GM21717 (cell line): Measurements from ENCODE around the gene NRG4.
A peak's percentile ranks its signal among the peaks of the same experiment; 100 is the strongest.
"Not testable (repeated sequence)": the region's sequence is repeated elsewhere in the genome, so short reads cannot be mapped to it uniquely, and the experiment has no call there.

Experiments
- ATAC-seq: cut with Tn5 transposase; IDR thresholded peaks from one replicate; pipeline ENCODE4 v1.9.1; 2021; ENCODE audit warnings: mild to moderate bottlenecking, moderate library complexity; ENCODE audit not compliant: unreplicated experiment

Gene NRG4, protein sequence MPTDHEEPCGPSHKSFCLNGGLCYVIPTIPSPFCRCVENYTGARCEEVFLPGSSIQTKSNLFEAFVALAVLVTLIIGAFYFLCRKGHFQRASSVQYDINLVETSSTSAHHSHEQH

DNA sequence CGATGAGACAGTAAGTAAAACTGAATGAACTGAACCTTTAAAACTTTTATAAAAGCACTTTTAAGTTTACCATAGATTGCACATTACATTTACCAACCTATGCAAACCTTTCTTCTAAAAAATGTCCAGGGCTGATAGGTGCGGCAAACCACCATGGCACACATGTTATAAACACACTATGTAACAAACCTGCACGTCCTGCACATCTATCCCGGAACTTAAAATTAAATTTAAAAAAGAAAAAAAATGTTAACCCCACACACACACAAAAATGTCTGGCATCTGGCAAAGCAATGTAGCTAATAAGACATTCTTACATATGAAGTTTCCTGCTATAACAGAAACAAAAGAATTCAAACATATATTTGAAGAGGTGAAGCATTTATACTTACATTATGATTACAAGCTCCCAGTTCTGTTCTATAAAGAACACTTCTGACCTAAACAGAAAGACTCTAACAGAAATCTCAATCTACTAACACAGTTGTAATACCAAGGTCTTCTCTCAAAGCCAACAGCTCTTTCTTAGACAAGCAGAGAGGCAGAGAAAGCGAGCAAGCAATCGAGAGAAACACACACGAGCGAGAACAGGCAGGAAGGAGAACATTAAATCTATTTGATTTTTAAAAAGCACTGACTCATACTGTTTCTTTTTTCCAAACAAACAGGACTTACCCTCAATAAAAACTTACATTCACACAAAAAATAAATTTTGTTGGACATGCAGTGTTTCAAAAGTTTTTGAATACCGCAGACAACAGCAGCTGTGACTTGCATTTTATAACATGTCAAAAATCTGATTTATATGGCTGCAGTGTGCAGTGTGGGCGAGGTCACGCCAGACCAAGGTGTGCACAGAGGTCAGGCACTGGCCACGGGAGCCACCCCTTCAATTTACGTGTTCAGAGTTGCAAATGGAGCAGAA, at the start of gene NRG4:
TSS of gene NRG4 (minus strand) at position 798 of the 925 bp plus-strand sequence. CDS start 1,194 bp downstream, outside the sequence.
- ATAC-seq: no peak

DNA sequence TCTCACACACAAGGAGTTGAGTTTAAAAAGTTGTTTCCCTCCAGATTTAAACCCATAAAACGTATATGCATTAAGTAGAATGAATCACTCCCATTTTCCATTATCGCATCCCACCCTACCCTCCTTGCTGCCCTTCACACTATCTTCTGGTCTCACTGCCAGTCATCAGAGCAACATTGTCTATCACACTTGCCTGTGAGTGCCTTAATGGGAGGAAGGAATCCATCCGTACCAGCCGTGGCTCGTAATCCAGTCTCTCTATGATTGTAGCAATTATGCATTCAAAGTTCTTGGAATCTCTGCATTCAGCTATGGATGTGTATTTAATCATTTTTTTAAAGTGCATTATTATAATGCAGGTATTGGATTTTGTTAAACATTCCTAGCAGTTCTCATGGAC, 49.5 kb upstream of the NRG4 start:
- ATAC-seq: no peak

DNA sequence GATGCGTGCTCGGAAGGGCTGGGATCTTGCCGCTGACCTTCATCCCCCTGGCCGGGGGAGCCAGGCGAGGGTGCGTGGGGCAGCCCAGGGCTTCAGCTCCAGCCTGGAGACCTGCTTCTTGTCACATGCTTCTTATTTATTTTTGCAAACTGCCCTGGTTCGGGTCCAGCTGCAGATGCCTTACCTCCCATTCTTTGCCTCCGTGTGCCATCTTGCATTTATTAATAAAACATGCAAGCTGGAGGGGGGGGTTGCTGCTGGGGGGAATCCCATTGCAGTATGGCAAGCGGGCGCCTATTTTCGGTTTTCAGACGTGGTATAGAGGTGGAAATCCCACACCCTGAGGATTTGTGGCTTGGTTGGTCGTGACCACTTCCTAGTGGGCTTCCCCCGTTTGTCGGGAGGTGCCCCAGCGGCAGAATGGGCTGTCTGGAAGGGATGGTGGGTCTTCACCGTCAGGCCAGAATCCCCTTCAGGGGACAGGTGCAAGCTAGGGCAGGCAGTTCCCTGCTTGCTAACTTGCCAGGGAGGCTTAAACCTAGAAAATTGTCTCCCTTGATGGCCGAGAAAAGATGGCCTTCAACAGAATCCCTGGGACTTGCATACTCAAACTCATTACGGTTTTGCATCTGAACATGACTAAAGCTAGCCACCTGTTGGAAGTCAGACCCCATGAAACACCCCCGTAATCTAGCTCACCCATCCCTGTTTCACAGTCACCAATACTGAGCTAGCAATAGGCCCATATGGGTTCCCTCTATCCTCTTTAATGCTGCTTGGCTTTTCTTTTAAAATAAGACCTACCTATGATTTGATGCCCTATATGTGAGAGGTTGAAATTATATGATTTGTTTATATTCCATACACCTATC, 48.1 kb upstream of the NRG4 start:
- peak; percentile 30 for ATAC-seq

DNA sequence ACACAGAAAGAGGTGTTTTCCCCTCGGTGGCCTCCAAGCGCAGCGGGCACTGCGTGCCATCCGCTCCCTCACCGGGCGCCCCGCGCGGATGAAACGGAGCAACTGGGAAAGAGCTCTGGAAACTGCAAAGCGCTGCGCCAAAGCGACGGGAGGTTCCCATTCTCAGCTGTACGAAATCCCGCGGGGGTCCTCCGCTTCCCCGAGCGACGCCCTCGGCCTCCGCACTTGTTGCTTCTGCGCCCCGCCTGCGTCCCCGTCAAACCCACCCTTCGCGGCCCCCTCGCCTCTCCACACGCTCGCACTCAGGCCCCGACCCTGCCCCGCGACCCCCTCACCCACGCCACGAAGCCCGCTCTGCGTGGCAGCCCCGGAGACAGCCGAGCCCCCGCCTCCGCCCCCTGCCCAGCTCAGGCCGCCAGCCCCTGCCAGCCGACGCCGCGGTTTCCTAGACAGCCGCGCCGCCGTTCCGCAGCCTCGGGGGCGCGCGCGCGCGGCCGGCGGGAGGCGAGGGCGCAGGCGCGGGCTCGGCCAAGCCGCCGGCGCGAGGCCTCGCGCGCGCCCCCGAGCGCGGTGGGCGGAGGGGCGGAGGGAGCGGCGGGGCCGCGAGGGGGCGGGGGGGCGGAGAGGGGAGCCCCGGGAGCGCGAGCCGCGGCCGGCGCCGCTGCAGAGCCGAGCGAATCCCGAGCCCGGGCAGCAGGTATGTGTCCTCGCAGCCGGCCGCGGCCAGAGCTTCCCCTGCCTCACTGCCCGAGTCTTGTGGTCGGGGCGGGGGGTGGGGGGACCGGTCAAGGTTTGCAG, 47.3 kb upstream of the NRG4 start, which contains the start of gene TMEM266:
TSS of gene TMEM266 (plus strand) at position 666 of the 798 bp plus-strand sequence. CDS start 74,279 bp downstream, outside the sequence.
- ATAC-seq: peak; percentile 21

DNA sequence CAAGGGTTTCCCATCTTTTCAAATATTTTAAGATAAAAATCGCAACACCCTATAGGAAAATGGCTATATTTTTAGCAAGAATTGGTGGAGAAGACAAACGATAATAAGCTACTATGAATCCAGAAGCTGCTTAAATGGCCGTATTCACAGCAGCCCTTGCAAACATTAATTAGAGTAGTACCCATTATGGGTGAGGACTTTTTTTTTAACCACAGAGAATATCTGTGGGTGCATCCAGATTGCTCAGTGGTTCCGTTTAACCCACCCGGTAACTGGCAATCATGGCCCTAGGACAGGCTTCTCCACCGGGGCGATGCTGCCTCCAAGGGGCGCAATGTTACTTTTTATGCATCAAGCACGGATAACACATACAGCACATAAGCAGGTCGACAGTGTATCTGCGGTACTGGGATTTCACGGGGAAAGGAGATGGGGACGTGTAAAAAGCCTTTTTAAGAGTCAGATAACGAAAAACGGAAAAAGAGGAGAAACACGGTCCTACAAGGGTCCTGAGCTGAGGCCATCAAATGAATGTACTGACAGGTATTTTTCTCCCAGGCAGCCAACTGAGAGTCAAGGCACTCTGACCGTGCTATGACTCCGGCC, 46.6 kb upstream of the NRG4 start:
- no peak for ATAC-seq

DNA sequence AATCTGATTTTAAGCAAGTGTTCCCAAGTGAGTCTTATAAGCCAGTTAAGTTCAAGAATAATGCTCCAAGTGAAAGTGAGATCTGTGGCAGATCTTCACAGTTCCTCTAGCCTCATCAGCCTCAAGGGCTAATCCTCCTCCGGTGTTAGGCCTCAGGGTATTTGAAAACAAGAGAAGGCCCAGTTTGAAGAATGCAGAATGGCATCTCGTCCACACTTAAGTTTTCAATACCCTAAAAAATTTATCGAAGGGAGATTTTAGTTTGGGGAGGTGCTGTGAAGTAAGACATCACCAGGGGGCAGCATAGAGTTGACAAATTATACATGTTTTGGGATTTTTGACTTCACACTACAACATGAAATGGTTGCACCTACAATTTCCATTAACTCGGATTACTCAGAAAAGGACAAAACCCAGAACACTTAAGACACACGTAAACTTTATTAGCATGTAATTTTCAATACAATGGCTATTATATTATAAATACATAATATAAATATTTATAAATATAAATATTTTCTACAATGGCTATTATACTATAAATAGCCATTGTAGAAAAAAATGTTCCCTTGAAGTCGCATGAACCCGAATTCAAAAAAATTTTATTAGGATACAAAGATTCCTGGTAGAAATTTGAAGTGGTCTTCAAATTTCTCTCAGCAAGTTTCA, 45.2 kb upstream of the NRG4 start:
- ATAC-seq: peak; percentile 32

DNA sequence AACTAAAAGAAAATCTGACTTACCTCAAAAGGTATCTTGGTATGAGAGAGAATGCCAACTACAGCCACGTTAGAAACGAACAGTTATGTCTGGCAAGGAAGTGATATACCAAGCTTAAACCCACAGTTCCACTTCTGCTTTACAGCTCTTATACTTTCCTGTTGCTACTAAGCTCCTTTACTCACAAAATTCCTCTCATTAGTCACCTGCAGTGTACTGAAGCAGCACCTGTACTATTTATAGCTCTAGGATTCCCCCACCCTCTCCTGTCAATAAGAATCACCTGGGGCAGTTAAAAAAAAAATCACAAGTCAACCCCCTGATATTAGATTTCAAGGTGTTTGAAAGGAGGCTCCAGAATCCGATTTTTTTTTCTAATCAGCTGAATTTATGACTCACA, 44.7 kb upstream of the NRG4 start:
- ATAC-seq: peak; percentile 33

DNA sequence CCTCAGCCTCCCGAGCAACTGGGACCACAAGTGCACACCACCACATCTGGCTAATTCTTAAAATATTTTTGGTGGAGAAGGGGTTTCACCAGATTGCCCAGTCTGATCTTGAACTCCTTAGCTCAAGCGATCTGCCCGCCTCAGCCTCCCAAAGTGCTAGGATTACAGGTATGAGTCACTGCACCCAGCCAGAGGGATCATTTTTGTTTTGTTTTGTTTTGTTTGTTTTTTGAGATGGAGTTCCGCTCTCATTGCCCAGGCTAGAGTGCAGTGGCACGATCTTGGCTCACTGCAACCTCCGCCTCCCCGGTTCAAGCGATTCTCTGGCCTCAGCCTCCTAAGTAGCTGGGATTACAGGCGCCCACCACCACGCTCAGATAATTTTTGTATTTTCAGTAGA, 42.0 kb upstream of the NRG4 start:
- not testable (repeated sequence) for ATAC-seq

DNA sequence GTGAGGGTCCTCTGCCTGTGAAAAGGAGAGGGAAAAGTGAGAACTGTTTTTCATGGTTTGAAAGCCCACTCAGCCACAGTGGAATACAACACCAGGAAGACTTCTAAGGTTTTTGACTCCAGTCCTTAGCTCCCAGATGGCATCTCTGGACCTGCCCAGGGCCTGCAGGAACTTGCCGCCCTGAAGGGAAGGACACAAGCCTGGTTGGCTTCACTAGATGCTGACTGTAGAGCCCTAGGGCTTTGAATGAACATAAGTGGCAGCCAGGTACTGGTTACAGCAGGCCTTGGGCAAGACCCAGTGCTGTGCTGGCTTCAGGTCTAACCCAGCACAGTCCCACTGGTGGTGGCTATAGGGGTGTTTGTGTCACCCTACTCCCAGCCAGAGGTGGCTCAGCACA, 26.3 kb upstream of the NRG4 start:
- no peak for ATAC-seq

DNA sequence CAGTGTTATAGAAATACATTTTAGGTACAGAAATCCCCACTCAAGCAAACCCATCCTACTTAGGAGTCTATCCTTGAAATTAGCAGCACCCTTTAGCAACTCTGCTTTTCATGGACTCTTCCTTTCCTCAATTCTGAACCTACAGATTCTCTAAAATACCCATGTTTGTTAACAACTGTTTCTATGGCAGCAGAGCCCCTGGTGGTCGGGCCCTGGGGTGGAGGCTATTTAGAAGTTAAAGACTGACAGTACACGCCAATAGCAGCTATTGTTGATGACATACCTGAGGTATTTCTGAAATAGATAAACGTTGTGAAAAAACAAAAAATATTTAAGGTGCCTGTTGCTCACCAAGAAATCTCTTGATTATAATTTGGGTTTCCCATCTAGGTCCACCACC, 23.4 kb upstream of the NRG4 start:
- ATAC-seq: no peak

DNA sequence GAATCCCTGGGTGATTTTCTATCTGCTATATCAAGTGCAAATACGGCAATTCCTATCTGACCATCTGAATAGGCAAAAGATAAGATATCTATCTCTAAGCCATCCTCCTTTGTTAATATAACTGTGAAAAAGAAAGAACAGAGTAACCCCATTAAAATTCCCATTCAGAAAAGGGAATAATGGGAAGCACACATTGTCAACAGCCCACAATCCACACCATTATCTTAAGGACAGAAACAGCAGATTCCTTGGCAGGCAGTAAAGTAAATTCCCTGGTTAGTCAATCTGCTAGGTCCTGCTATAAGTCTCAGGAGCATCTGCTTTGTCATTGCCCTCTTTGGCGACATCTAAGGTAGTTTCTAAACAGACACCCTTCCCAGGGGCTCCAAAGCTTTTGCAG, 21.9 kb upstream of the NRG4 start:
- ATAC-seq: no peak

DNA sequence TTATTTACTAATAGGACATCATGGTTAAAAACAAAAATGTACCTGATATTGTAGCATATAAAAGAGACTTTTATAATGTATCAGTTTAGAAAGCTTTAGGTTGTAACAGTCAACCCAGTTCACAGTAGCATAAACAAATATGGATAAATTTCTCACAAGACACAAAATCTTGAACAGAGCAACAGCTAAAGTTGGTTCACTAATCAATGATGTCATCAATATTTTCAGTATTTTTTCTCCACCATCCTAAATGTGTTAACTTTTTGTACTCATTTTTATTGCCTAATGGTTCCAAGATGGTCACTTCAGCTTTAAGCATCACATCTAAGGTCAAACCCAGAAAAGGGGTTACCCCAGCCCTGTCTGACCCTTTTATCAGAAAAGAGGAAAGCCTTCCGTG, 21.2 kb upstream of the NRG4 start:
- no peak for ATAC-seq

DNA sequence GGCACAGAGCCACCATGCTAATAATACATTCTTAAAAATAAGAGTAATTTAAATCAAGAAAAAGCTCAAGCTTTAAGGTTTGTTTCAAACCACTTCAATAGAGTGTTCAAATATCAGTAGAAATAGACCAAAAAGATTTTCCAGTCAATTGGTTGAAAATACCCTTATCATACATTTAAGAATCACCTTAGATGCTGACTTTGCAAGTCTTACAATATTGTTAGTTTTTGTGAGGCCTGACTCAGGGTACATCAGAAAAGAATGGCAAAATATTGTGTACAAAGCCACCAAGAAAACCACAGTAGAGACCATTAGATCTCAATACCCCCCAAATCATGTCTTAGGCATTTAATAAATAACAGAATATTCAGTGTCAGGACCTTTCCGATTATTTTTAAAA, 19.8 kb upstream of the NRG4 start:
- ATAC-seq: no peak

DNA sequence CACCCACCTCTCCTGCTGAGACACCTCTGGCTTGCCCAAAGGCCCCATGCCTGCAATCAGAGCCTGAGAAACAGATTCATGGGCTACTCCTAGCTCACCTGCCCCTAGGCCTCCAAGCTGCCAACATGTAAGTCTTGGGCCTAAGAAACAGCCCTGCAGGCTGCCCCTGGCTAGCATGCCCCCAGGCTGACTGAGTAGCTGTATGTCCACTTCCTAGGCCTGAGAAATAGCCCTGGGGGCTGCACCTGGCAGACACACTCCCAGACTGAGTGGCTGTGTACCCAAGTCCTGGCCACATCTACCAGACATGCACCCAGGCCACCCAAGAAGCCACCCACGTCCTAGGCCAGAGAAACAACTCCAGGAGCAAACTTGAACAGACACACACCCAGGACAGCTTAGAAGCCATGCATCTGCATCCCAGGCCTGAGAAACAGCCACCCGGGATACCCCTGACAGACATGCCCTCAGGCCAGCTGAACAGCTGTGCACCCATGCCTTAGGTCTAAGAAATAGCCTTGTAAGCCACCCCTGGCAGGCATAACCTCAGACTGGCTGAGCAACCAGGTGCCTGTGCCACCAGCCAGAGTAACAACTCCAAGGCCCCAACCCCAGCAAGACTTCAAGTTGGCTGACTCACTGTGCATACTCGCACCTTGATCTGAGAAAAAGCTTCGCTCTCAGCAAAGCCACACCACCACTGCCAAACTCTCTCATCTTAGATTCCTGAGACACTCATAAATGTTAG, 12.0 kb upstream of the NRG4 start:
- no peak for ATAC-seq

DNA sequence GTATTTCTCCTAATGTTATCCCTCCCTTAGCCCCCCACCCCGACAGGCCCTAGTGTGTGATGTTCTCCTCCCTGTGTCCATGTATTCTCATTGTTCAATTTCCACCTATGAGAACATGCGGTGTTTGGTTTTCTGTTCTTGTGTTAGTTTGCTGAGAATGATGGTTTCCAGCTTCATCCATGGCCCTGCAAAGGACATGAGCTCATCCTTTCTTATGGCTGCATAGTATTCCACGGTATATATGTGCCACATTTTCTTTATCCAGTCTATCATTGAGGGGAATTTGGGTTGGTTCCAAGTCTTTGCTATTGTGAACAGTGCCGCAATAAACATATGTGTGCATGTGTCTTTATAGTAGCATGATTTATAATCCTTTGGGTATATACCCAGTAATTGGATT, 1.2 kb upstream of the NRG4 start:
- not testable (repeated sequence) for ATAC-seq

DNA sequence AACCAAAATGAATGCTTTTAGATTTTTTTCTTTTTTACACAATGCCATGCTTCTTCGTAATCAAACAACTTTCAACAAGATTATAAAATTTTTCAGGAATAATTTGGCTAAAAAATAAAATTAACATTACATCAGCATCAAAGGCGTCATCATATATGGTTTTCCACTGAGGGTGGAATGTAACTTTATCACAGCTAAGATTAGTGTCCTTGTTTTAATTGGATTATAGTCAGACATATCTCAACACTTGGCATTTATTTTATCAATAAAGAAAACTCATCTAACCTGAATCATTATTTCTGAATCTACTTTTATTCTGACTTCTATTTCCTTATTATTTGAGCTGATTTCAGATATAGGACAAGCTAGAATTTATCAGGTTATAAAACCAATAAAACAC, 1.6 kb downstream of the NRG4 start:
- ATAC-seq: no peak

DNA sequence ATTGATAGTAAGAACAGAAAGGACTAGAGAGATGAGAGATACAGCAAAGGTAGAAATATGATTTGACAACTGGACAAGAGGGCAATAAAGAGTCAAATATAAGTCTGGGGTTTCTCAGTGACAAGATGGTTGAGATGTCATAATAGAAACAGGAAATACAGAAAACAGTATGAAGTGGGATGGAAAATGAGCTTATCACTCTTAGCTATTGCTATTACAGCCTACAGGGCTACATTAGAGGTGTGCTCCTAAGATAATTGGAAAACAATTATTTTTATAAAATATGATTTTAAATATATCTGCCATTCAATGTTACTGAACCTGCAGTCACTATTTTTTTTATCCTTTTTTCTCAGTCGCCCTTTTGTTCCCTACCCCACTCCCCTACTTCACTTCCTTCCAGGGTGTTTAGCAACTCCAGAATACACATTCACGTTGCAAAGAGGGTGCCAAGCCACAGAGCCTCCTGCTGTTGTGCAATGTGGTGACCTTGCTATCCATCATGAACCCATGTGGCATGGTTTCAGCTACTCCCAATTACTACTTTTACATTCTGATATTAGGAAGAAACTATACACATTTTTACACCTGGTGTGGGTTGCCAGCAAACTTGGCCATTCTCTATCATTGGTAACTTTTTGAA, 6.0 kb downstream of the NRG4 start:
- no peak for ATAC-seq

DNA sequence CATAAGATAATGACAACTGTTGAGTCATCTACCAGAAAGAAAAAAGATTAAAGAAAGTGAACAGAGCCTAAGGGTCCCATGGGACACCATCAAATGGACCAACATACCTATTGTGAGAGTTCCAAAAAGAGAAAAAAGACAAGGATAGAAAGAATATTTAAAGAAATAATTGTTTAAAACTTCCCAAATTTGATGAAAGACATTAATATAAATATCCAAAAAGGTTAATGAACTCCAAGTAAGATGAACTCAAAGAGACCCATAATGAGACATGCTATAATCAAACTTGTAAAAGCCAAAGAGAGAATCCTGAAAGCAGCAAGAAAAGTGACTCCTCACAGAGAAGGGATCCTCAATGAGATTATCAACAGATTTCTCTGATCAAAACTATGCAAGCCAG, 8.9 kb downstream of the NRG4 start:
- no peak for ATAC-seq
